Muscle of back (tissue), 11 donors: ENCODE results near the gene LRMDA. TPM values are rescaled to one million over a fixed set of nuclear protein-coding genes. Genes with fewer than 3 reads are reported as not detected.

Source experiments
- DNase-seq, 3 donors: peaks; one replicate each; pipeline versions ENCODE4 v3.0.0 to v3.0.0-alpha.2; 2013
- polyA plus RNA-seq, 10 donors: library from polyadenylated mRNA; unstranded; fragments of 120-200 nt; gene quantifications; one replicate each; pipeline ENCODE4 v1.2.1, GENCODE V29; 2013; ENCODE audit not compliant: insufficient read length in 10 of 10

The LRMDA gene
- polyA plus RNA-seq, 10 donors, result 3.6 to 9.3 (median 6.0) TPM

DNA sequence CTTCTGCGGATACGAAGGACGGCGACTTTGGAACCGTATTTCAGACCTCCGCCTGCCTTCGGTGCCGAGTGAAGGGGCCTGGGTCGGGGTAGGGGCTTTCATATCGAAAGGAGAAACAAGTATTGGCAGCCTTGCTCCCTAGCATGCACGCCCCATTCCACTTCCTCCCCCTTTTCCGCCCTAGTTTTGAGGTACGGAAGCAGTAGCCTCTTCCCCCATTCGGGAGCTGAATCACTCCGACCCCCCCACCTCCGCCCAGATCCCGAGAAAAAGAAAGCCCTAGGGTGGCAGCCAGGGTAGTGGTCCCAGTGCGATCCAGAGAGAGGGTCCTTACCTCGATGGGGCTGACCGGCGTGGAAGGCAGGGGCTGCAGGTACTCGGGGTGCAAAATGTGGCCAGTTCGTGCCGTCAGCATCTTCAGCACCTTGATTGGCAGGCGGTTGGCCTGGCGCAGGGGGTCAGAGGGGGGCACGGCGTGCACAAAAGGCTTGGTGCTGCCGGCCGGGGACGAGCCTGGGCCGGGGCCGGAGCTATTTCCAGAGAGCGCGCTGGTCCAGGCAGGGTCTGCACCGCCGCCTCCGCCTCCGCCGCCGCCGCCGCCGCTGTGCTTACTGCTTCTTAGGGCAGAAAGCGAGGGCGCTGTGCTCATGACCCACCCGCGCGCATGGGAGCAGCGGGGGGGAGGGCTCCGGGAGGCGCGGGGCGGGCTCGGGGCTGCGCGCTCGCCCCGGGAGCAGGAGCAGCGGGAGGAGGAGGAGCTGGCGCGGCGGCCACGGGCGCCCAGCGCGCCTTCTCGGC lies 30.5 kb upstream of the LRMDA start:
- peak in 1 of 3 donors; percentile 21 for DNase-seq

DNA sequence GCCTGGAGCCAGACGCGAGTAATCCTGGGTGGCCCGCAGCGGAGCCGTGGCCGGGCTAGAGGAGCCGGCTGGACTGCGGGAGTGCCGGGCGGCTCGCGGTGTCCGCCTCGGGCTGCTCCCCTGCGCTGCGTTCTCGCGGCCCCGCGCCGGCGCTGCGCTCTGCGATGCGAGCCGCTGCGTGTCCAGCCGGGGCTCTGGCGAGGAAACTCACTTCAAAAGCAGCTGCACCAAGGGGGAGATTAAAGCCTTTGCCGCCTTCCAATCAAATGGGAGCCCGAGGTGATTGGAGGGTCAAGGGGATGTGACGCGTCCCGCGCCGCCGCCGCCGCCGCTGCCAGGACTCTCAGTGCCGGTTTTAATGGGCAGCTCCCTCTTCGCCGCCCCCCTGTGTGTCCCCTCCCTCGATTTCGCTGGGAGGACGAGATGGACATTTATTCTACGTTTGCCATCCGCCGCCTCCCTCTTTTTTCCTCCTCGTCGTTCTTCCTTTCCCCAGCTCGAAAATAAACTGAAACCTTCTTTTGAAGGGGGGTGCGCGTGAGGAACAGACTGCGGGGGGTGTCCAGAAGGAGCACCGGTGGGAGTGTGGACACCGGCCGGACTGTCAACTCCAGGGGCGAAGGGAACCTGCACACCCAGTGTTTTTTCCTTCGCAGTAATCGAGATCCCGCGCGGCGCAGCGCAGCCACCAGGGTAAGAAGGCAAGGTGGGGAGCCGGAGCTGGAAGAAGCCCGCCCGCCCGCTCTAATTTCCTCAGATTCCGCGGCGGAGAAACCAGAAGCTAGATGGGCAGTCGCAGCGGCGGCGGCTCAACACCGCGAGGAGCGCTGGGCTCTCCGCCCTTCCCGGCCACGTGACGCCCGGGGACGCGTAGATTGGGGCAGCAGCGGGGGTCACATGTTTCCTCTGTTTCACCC lies 29.6 kb upstream of the LRMDA start, which contains the start of gene ZNF503:
ZNF503 (minus strand) TSS at position 196 of the 917 bp plus-strand sequence. CDS start 345 bp downstream, outside the sequence.
- DNase-seq, result peak; percentile 97 to 99 (median 99)

DNA sequence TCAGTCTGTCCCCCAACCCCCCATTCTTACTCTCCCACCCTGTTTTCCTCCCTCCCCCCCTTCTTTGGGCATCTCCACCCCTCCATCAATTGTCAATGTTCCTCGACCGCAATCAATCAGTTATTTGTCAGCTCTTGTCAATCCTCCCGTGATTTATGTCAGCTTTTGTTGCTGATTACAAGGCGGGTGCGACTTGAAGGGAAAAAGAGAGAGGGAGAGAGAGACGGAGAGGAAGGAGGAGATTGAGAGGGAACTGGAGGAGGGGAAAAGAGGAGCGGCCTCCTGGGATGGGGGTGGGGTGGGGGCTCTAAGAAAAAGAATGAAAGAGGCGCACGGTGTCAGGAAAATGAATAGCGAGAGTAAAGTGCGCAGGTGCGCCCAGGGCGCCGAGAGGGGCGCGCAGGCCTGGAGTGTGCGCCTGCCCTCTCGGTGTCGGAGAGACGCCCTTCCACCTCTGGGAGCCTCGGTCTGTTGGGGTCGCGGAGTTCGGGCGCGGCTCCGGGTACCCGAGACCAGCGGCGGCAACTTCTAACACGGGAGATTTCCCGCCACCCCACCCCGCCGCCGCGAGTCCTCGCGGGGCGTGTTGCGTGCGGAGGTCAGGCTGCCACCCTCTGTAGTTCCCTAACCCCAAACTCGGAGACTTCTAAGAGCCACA lies 28.8 kb upstream of the LRMDA start:
- no peak for DNase-seq

DNA sequence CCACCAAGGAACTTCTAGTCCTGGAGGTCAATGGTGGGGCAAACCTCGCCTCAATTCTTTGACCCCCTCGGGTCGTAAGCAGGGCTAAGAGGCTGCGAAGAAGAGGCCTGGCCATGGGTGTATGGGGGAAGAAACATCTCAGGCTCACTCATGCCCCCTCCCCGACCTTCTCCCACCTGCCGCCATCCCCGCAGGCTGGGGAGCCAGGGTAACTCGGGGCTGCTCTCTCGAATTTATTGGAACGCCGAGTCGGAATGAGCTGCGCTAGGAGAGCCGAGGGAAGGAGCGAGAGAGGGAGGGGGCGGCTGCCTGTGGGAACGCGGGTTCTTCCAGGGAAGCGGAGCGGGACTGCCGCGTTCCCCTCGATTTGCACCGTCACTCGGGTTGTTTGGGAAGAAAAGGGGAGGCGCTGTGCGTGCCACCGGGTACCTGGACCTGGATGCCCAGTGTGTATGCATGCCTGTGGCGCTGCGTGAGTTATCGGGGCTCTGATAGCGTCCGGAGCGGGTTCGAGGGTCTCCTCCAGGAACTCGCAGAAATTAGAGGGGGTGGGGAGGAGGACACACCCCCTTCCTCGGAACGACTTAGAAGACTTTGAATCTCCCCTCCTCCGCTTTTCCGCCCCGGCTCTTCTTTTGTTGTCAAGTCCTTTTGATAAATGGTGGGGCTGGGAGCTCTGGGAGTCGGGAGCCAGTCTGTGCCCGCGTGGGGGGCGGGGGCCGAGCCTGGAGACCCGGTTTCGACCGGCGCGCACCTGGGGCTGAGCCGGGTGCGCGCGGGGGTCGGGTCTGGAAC lies 28.1 kb upstream of the LRMDA start:
- DNase-seq, result peak in 2 of 3 donors; percentile 58 to 88

DNA sequence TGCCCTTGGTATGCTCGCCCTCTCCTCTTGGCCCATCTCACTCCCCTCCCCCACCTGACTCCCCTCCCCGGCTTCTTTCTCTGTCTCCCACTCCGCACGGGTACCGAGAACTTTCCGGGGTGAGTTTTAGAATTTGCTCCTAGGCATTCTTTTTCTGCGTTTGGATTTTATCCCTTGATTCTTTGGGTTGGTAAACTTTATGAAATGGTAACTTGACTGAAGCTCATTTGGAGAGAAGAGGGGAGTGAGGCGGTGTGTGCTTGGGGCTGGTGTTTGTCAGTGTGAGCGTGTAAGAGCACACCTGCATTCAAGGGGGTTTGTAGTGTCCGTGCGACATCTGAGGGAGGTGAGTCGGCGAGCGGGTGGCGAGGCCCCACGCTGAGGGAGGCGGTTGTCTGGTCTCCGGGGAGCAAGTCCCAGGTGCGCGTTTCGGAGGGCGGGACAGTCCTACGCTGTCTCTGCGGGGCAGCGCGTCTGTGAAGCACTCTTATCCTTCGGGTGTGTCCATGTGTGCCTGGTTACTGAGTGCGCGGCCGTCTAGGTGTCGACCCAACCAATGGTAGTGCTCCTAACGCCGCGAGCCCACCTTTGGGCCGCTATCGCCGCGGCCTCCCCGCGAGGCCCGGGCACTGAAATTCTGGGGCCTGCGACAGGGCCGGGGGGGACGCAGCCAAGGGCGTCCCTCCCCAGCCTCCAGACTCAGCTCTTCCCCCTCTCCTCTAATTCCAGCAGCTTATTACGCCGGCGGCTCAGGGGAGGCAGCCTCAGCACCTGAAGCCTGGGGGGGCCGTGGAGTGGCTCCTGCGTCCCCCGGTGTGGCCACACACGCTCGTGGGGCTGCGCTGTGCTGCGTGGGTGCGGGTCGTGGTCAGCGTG lies 27.2 kb upstream of the LRMDA start:
- peak in 1 of 3 donors; percentile 72 for DNase-seq

DNA sequence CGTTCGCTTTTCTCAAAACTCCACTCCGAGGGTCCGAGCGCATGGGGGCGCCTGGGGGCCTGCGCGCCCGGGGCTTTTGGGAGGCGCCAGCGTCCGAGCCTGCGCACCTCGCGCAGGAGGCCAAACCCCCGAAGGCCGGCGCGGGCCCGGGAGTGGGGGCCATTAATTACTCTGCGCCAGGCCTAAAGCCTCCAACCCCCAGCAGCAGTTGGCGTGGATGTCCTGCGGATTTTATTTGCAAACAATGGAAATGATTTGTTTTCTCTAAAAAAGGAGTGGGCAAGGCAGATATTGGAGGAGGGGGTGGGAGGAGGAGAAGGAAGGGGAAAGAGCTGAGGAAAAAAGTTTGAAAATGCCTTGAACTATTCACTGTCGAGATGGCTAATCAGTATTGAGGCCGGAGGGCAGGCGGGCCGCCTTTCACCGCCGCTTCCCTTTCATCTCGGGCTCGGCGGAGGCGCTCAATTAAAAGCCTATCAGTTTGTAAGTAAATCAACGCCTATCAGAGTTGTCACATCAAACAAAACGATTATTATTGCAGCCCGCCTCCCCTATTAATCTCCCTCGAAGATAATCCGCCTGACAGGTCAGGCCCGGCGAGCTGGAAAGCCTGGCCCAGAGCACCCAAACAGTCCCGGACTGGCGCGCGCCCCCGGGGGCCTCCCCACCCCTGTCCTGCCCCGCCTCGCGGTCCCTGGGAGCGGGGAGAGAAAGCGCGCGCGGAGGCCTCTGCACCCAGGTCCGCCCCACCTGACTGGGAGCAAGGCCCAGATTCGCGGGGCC lies 26.4 kb upstream of the LRMDA start:
- peak in 2 of 3 donors; percentile 27 to 73 for DNase-seq

DNA sequence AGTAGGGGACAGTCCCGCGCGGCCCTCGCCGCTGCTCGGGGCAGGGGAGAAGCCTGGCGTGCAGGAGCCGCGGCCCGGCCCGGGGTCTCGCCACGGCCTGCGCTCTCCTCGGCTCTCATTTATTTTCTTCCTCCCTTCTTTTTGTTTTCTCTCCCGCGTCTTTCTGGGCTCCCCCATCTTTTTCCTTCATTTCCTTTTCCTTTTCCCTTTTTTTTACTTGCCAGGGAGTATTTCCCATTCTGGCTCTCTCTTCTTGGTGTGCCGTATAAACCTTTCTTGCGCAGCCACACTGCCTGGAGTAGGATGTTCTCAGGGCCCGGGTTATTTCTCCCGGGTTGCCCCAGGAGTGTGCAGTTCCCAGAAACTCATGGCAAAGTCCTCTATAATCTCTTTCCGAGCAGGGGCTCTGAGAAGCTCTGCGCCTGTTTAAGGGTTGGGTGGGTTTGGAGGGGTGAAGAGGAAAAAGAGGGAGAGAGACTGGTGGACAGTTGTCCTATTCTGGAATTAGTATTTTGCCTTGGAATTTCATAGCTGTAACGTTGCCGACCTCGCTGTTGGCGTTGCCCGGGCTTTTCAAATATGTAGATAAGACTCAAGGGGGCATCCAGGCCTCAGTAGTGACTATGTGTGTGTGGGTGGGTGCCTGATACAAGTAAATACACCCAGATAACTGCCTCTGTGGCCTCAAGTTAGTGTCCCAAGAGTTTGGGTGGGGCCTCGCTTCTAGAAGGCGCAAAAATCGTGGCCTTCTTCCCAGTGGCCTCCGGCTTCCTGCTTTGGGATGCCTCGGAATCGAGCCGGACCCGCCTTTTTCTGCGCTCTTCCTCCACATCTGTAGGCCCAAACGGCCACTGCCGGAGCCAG lies 25.6 kb upstream of the LRMDA start:
- peak in 2 of 3 donors; percentile 34 to 65 for DNase-seq

DNA sequence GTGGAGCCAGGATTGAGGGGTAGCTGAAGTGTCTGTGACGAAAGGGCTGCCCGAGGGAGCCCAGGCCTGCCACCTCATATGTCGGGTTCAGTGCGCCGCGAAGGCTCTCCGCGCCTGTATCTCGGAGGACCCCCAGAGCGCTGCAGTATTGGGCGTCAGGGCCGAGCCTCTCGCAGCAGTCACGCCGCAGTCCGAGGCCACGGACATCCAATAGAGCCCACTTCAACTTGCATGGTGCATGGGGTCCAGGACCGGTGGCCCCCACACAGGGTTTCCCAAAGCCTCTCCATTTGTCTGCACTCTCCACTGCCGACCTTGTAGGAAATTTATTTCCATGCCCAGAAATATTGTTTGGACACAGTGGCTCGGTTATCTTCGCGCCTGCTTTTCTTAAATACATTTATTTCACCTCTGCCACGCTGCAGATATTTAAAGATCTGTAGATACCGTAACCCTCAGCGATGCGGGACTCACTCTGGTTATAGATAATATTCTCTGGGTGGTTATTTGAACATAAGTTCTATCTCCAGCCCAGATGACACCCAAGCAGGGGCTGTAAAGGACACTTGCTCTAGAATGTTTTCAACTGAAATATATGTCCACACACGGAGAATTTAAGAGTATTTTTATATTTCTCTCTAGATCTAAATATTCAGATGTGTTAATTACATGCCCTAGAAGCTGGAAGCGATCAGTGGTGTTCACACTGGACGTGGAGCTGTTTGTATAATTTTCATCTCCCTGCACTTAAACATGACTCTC lies 24.8 kb upstream of the LRMDA start:
- DNase-seq, result peak in 1 of 3 donors; percentile 28

DNA sequence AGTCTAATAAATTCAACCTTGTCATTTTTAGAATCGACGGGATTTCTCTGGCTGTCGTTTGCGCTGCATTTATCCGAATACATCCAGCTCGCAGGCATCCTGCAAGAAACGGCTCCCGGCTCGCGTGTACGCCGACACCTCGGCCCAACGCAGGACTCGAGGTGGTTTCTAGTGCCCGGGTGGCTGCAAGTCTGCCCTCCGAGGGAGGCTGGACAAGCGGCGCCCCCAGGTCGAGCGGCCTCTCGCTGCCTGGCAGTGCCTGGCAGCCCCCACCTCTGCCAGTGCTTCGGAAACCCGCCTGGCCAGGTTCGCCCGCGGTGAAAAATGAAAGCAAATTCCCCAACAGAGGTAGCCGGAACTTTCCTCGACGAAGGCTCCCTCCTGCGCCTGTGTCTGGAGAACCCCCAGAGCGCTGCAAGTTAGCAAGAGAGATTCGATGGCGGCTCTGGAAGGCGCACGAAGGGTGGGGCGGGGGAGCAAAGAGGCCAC lies 24.2 kb upstream of the LRMDA start:
- peak in 1 of 3 donors; percentile 34 for DNase-seq

DNA sequence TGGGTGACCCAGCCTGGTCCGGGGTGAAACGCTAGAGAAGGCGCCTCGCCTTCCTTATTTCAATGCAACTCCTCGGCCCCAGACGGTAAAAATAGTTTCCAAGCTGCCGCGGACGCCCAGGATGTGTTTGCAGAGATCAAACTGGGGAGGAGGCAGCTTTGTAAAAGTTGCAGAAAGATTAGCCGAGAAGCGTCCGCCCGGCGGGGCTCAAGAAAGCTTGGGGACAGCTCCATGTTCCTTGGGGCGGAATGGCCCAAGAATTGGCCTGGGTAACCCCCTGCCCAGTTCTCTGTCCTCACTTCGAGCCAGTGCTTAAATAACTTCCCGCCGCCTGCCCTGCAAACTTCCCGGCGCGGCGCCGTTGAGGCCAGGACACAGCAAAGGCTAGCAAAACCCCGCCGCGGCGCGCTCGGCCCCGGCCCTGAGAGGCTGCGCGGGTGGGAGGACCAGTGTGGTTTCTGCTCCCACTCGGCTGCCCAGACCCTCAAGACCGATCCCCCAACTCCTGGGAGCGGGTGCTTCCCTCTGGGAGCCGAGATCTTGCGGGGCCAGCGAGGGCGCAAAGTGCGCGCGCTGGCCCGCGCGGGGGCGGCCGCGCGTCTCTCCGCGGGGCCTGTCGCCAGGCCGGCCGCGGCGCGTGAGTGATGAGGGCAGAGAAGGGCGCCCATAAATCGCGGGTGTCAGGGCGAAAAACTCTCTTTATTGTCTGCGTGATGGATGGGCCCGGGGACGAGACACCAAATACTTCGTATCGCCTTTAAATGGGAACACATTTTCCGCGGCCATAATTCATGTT lies 23.5 kb upstream of the LRMDA start:
- peak in 2 of 3 donors; percentile 62 to 88 for DNase-seq

DNA sequence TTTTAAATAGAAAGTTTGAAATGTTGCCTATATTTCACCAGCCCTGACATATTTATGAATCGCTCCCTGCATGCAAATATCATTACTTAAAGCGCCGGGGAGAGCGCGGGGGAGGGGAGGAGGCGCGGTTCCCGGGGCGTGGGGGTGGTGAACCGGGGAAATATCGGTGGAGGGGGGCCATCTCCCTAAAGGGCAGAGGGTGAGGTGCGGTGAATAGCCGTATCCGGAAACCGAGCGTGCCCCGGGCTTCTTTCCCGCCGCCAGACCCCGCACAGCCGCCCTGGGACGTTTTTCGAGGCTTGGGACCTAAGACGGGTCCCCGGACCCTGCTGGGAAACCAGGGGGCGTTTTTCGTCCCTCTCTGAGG lies 22.9 kb upstream of the LRMDA start:
- DNase-seq, result peak in 1 of 3 donors; percentile 79

DNA sequence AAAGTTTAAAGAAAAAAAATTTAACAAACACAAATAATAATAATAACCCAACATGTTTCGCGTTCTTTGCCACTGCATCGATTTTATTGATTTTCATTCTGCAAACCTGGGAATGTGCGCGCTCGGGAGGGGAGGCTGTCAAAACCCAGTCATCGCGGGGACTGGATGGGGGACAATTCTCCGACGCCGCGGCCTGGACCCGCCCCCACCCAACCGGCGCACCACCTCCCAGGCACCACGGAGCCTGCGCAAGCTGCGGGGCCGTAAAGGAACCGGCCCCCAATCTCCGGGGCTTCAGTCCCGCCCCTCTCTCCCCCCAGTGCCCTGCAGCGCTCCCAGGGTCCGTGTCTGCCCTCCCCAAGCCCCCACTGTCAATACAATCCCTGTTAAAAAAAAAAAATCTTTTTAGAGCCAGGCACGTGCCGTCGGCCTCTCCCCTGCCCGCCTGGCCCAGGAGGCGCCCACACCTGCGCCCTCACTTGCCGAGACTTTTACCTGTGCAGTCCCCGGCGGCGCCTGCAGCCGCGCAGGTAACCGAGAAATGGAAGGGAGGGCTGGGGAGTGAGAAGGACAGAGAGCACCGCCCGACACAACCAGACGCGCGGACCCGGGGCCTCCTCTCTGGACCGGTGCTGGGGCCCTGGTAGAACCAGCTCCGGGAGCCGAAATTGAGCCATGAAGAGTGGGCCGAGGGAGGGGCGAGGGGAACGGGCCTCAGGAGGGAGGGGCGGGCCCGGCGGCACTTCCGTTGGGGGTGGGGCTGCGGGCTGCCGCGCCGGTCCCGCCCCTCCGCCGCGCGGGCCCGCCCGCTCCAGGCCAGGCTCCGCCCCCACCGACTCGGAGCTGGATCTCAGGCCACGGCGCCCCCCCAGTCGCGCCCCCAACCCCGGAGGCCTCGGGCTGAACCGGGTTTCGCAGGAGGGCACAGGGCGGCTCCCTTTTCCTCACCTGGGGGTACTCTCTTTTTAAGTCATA lies 22.2 kb upstream of the LRMDA start:
- peak in 2 of 3 donors; percentile 72 to 84 for DNase-seq

DNA sequence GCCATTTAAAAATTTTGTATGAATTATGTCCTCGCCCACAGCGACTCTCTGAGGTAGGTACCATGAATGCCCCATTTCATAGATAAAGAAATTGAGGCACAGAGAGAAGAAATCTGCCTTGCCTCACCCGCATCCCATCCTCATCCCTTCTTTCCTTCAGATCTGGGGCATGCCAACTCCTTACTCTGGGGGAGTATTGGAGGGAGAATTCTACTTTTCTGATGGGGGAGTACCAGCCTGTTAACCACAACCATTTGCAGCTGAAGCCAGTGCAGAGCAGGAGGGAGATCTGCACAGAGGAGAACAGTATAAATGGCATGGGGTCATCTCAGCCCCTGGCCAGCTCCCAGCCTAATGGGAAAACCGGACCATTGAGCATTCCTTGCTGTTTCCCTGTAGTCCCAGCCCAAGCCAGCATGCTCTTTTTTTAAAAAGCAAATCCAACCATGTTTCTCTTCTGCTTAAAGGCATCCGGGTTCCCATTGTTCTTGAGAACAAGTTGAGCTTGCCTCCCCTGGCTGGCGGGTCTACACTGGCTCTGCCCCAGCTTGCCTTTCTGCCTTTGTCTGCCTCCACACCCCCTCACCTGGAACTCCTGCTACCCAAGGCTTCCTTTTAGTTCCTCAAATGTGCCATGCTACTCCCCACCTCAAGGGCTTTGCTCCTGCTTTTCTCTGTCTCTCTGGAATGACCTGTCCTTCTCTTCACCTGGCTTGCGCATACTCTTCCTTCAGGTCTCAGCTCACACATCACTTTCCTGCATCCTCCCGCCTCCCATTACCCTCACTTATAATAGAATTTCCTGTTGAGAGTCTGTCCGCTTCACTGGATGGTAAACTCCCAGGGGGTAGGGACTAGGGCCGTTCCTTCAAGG lies 21.1 kb upstream of the LRMDA start:
- peak in 2 of 3 donors; percentile 44 to 74 for DNase-seq

DNA sequence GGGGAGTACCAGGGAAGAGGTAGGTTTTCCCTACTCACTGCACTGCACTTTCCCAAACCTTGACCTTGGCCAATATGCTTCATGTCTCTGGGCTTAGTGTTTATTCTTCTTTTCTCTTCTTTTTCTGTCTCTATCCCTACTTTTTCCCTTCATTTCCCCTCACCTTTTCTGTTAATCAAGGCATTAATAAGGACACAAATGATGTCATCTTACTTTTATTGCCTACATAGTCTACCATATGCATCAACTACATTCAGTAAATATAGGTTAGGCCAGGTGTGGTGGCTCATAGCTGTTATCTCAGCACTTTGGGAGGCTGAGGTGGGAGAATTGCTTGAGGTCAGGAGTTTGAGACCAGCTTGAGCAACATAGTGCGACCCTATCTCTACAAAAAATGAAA lies 16.9 kb upstream of the LRMDA start:
- DNase-seq, result no peak
